ENCODE measurements around the gene CEP76. TPM values are rescaled to one million over a fixed set of nuclear protein-coding genes. Genes with fewer than 3 reads are reported as not detected.
A peak's percentile ranks its signal among the peaks of the same experiment; 100 is the strongest.
"Not testable (repeated sequence)": the region's sequence is repeated elsewhere in the genome, so short reads cannot be mapped to it uniquely, and the experiment has no call there.

CEP76 gene
- total RNA-seq, 1 donor from 2014 or later = 14.6 TPM

DNA sequence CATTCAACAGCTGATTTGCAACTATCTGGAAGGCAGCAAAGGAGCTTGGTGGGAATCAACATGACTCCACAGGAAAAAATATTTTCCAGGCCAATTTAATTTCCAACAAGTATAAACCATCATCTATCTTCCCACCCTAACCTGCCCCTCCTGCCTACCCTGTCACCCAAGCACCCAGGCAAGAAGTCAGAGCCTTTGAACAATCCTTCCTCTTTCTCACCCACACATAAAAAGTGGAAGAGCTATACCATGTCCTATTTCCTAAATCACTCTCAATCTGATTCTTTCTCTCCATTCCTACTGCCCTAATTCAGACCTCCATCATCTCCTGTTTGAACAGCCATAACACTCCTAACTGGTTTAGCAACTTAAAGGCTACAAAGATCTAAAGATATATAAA lies 57.3 kb downstream of the CEP76 start:
- DNase-seq (ENCODE audit: low read depth in 2 of 2) = no peak

GRCh38 chr18:12643756-12644155 lies 58.8 kb downstream of the CEP76 start:
- not testable (repeated sequence) for DNase-seq (ENCODE audit: low read depth in 2 of 2)

GRCh38 chr18:12640881-12641200 lies 61.7 kb downstream of the CEP76 start:
- DNase-seq (ENCODE audit: low read depth in 2 of 2) = no peak

DNA sequence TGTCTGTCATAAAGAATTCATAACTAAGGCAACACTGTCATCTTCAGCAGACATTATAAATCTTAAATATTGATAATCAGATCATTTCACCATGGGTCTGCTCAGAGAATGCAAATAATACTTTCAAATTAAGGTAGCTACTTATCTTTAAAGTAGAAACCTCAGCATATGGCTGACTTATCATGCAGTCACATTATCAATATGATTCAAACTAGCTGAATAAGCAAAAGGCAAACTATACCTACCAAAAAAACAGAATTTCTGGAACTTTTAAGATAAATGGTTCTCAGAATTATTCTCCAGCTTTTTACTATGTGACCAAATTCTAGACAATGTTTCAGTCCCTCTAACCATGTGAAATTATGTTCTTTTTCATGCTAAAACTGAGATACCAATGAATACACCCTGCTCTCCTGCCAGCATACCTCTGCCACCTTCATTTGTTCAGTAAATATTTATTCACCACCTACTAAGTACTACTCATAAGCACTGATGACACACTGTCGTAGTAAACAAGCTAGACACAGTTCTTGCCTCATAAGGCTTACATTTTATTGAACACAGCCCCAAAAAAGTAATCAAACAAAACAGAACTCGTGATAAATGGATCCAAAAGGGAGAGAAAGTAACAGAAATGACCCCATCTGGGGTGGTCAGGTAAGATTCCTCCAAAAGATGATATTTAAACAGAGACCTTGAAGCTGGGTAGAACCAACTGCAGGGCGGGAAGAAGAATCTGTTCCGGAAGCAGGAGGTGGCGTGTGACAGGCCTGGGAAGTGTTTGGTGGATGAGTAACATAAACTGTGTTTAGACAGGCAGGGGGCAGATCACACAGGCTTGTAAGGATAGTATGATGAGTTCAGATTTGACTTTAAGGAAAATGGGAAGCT lies 62.3 kb downstream of the CEP76 start:
- DNase-seq (ENCODE audit: low read depth in 2 of 2) = peak; percentile 68 to 94

DNA sequence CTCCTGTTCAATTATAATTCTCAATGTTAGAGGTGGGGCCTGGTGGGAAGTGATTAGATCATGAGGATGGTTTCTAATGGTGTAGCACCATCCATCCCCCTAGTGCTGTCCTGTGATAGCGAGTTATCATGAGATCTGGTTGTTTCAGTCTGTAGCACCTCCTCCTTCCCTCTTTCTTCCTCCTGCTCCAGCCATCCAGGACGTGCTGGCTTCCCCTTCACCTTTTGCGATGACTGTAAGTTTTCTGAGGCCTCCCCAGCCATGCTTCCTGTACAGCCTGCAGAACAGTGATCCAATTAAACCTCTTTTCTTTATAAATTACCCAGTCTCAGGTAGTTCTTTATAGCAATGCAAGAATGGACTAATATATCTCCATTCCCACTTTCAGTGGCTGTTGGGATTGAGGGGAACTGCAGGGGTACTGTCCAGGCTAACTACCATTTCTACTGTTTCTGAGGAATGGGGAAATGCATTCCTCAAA lies 63.8 kb downstream of the CEP76 start:
- DNase-seq (ENCODE audit: low read depth in 2 of 2) = no peak

- DNase-seq (ENCODE audit: low read depth in 2 of 2) = no peak
These were observed 64.5 kb downstream of the CEP76 start for GRCh38 chr18:12637901-12638643.

GRCh38 chr18:12637393-12637792 lies 65.1 kb downstream of the CEP76 start:
- DNase-seq (ENCODE audit: low read depth in 2 of 2) = no peak

GRCh38 chr18:12631831-12632477 lies 70.6 kb downstream of the CEP76 start:
- DNase-seq (ENCODE audit: low read depth in 2 of 2) = no peak

GRCh38 chr18:12630136-12630535 lies 72.4 kb downstream of the CEP76 start:
- no peak for DNase-seq (ENCODE audit: low read depth in 2 of 2)

GRCh38 chr18:12628706-12629702 lies 73.5 kb downstream of the CEP76 start:
- DNase-seq (ENCODE audit: low read depth in 2 of 2) = peak in 1 of 2 donors; percentile 56

DNA sequence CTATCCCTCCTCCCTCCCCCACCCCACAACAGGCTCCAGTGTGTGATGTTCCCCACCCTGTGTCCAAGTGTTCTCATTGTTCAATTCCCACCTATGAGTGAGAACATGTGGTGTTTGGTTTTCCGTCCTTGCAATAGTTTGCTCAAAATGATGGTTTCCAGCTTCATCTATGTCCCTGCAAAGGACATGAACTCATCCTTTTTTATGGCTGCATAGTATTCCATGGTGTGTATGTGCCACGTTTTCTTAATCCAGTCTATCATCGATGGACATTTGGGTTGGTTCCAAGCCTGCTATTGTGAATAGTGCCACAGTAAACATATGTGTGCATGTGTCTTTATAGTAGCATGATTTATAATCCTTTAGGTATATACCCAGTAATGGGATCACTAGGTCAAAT lies 75.3 kb downstream of the CEP76 start:
- not testable (repeated sequence) for DNase-seq (ENCODE audit: low read depth in 2 of 2)

DNA sequence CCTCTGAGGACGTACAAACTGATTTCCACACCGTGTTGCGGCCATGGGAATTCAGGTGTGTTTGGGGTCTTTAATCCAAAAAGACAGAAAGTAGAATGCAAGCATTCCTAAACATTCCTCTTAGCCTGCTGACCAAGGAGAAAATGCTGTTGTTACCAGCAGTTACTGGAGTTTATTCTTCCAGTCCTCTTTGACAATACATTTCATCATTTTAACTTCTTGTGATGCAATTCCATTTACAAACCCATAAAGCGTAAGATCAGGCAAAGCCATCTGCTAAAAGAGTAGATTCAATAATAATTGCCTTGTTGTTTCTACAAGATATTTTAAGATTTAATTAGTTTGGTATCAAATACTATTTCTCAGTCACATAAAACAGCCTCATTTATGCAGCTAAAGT lies 77.3 kb downstream of the CEP76 start:
- no peak for DNase-seq (ENCODE audit: low read depth in 2 of 2)

Other genes with a start within 250 kb of the CEP76 start
- 15.7 and 16.6 TPM in 2 replicates for gene SPIRE1, start 44.6 kb downstream of the CEP76 start, total RNA-seq
- gene PSMG2, start 319 bp upstream of the CEP76 start, total RNA-seq = 66.0 and 76.9 TPM in 2 replicates
- gene PTPN2, start 181.5 kb upstream of the CEP76 start, total RNA-seq = 13.5 and 15.6 TPM in 2 replicates
- gene SEH1L, start 245.3 kb upstream of the CEP76 start, total RNA-seq = 44.5 and 50.7 TPM in 2 replicates